HG03575 (cell line): ENCODE results near the gene CREB3.

Experiments
- ATAC-seq: cut with Tn5 transposase; IDR thresholded peaks from one replicate; pipeline ENCODE4 v1.9.1; 2021; ENCODE audit not compliant: unreplicated experiment, insufficient number of reproducible peaks, low FRiP score; ENCODE audit errors: extremely low read depth

CREB3 gene

GRCh38 chr9:35698231-35698630, 34.2 kb upstream of the CREB3 start:
- no peak for ATAC-seq

DNA sequence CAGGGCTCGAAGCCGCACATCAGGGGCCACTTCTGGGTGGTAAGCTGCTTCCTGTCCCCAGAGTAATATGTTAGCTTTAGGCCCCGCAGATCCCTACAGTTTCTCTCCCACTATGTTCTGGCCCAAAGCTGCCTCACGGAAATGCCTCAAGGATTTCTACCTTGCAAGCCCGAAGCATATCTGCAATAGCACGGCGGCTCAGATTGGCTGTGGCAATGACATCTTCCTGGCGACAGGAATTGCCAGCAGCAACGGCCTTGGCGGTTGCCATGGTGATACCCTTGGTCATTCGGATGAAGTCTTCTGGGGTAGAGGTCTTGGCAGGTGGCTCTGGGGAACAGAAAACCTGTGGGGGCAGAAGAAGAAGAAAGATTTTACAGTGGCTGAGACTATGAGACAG, 32.4 kb upstream of the CREB3 start:
- ATAC-seq: no peak

DNA sequence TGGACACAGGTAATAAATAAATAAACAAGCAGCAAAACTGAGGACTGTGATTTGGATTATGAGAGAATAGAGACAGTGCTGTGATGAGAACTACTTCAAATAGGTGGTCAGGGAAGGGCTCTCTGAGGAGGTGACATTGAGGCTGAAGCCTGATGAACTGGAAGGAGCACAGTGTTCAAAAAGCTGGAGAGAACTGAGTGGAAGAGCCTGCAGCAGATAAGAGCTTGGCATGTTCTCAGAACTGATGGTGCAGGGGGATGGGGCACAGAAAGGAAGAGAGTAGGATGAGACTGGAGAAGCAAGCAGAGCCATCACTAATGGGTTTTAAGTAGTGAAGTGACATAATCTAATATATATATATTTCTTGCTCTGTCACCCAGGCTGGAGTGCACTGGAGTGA, 31.5 kb upstream of the CREB3 start:
- no peak for ATAC-seq

GRCh38 chr9:35702696-35703095, 29.8 kb upstream of the CREB3 start:
- ATAC-seq: no peak

DNA sequence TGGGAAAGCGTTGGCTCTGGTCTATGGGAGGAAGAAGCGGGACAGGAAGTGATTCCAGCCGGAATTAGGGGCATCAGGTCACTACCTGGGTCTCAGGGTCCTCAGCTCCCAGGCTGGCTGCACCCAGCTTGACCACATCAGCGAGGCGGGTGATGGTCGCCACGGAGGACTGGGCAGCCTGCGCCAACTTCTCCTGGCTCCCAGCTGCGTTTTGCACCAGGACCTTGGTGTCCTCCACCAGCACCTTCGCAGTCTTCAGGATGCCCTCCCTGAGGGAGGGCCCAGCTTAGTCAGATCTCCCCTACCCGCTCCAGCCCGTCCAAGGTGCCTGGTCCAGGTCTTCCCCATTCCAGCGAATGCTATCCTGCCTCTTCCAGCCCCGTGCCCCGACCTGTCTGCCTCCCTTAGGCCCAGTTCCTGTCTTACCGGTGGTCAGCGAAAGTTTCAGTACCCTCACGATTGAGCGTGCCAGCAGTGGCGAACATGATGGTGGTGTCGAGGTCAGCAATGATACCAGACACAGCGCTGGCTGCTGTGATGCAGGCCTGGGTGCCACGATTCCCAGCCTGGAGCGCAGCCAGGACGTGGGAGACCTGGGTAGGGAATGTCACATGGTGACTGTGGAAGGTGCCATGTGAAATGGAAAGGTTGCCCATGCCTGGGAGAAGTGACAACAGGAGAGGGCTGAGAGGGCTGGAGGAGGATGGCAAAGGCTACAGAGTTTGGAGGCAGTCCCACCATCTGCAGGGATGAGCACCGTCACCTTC, 28.4 kb upstream of the CREB3 start:
- no peak for ATAC-seq

GRCh38 chr9:35705372-35705771, 27.1 kb upstream of the CREB3 start:
- no peak for ATAC-seq

DNA sequence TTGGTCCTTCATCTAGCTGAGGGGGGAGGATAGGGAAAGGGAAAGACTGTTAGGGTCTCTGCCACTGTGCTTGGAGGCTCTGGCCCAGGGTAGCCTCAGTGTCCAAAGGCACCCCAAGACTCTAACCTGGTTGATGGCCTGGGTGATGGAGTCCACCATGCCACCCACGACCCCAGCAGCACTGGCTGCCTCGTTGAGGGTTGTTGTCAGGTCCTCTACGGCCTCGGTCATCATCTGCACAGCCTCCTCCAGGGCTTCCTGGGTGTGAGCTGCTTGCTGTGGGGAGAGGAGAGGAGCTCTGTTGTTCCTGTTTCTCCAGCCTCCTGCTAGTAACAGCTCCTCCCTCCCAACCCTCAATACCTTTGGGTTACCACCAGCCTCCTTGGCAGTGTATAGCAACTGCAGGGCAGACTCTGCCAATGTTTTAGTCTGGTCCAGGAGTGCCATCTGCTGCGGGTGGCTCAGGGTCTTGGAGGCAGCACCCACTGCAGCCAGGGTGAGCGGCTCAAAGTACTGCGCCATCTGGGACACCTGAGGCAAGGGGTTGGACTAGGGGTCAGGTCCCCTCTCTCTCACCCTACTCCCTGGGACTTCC, 26.5 kb upstream of the CREB3 start:
- no peak for ATAC-seq

DNA sequence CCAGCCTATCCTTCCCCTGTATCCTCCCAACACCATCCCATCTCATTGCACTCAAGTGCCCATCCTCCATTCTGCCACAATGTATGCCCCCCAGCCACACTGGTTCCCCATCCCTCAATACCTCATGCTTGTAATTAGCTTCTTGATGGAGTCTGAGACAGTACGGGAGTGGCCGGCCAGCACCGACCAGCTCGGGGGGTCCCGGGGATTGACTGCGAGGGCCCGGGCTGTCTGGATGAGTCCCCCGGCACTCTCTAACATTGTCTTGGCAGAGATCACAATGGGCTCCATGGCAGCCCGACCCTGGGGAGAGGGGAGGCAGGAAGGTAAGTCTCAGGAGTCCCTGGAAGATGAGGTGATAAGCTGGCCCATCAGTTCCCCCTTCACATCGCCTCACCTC, 25.5 kb upstream of the CREB3 start:
- ATAC-seq: no peak

- ATAC-seq: no peak
Observed at GRCh38 chr9:35708146-35708545, 24.3 kb upstream of the CREB3 start.

GRCh38 chr9:35710818-35711500, 21.5 kb upstream of the CREB3 start:
- no peak for ATAC-seq

DNA sequence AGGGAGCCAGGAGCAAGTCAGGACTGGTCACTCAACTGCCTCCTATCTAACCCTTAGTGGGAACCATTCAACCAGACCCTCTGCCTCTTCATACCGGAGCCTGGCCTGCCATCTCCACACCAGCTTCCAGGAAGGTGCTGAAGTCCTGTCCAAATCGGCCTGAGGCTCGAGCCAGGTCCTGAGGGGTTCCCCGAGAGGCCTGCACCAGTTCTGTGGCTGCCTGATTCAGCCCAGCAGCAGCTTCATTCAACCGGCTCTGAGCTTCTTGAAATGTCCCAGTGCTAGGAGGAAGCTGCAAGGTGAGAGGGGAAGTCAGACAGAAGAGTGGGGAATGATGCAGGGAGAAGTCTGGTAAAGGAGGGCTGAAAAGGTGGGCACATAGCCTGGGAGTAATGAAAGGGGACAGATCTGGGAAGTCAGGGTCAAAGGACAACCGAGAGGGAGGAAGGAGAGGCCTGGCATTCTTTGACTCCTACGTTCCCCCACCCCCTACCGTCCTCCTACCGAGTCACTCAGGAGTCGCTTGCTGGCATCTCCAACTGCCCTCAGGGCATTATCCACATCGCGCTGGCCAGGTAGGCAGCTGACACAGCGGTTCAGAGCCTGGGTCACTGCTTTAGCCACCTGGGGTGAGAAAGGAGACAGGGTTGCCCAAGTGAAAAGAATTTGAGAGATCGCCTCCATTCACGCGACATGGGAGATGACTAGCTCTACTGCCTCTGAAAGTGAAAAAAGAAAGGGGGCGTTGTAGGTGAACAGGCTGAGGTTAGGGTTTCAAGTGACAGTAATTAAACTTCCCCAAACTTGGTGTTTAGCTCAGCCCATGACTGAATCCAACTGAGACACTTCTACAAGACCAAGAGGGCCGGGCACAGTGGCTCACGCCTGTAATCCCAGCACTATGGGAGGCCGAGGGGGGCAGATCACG, 20.7 kb upstream of the CREB3 start:
- ATAC-seq: no peak

GRCh38 chr9:35712762-35713400, 19.6 kb upstream of the CREB3 start:
- ATAC-seq: no peak

DNA sequence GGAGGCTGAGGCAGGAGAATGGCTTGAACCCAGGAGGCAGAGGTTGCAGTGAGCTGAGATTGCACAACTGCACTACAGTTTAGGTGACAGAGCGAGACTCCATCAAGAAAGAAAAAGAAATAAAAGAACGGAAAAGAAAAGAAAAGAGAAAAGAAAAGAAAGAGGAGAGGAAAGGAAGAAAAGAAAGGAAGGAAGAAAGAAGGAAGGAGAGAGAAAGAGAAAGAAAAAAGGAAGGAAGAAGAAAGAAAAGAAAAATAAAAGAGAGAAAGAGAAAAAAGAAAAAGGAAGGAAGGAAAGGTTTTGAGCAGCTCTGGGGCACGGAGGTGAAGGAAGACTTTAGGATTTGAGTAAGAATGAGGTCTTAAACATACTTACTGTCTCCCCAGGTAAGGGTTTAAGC, 18.9 kb upstream of the CREB3 start:
- no peak for ATAC-seq

DNA sequence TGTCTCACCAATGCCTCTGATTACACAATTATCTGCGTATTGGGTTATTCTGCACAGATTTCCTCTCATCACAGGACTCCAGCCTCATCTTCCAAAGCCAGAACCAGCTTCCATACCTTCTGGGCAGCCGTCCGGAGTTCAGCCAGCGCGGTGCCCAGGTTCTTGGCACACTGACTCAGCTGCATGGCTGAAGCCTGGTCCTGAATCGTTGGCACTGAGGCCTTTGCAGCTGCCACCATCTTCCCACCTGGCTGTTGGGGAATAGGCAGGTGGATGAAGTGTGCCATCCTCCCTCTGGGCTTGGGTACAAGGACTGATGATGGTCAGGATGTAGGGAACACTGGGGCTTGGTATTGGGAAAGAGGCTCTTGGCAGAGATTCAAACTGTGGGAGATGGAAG, 18.3 kb upstream of the CREB3 start:
- no peak for ATAC-seq

DNA sequence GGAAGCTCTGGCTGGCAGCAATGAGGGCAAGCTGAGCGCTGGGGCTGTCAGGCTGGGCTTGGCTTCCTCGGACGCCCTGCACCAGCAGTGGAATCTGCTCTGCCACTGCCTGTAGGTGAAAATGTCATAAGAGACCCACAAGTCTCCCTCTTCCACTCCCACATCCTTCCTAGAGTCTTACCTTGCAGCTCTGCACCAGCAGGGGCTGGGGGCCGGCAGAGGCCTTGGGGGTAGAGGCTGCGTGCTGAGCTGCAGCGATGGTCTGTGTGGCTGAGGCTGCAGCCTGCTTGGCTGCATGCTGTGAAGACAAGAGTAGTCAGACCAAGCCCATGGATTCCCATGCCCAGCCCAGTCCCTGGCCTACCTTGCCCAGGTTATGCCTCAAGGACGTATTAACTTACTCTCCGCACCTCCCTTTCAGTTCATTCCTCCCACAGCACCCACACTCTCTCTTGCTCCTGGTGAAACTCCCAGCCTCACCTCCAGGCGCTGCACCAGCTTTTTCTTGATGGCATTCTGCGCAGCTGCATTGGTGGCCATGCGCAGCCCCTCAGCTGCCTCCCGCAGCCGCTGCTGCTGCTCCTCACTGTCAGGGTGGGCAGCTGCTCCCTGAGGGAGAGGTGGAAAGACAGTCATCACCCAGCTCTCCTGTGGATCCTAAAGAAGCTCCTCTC, 17.8 kb upstream of the CREB3 start:
- no peak for ATAC-seq

GRCh38 chr9:35716230-35716629, 16.2 kb upstream of the CREB3 start:
- ATAC-seq: no peak

DNA sequence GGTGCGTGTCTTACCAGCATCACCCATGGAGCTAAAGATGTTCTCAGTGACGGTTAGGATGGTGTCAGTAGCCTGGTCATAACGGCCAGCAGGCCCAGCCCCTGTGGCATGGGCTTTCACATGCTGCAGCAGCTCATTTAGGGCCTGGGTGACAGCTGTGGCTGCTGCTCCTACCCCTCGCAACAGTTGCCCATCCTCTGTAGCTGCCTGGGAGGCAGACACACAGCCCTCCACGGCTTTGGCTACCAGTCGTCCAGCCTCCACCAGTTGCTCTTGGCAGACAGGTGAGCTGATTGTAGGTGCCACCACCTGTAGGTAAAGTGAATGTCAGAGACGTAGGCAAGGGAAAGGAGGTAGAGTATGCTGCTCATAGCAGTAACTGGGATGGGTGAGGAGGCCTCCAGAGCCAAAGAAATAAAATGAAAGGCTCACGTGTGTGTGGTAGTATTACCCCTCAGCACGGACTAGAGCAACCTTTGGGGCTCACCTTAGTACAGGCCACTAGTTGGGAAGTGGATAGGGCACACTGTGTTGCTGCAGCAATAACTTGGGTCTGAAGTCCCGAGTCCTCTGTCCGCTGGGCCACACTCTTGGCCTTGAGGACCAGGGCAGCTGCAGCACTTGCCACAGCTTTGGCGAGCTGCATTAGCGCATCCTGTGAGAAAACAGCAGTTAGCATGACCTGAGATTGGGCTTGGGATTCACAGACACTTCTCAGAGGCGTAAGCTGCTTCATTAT, 15.2 kb upstream of the CREB3 start:
- no peak for ATAC-seq
